Esophagus muscularis mucosa (tissue), 4 donors: ENCODE data around the gene APLP2.

ENCODE experiments used
- EP300 ChIP-seq: sonication (generic); formaldehyde crosslinking; IDR thresholded peaks from one replicate; pipeline ENCODE4 v1.6.1; 2017; ENCODE audit warnings: antibody characterized with exemption
- POLR2A ChIP-seq: fragments of 450-650 bp; IDR thresholded peaks from one replicate; pipeline ENCODE4 v1.6.1; 2017; ENCODE audit warnings: antibody characterized with exemption, moderate library complexity, mild to moderate bottlenecking, low read depth
- POLR2AphosphoS5 ChIP-seq, 2 donors: sonication (generic); formaldehyde crosslinking; IDR thresholded peaks; one replicate each; pipeline ENCODE4 v1.6.1; 2017; ENCODE audit warnings: antibody characterized with exemption in 2 of 2
- TF ChIP-seq, protein P1 (sequence below), 3 experiments: fragments of 200-600 bp in 2 of 3; fragments of 450-650 bp in 1 of 3; sonication (generic) in 2 of 3; IDR thresholded peaks; one replicate each; pipeline ENCODE4 v1.5.1; 2017 to 2019; ENCODE audit warnings: antibody characterized with exemption in 3 of 3, mild to moderate bottlenecking in 2 of 3, moderate library complexity in 1 of 3

DNA sequence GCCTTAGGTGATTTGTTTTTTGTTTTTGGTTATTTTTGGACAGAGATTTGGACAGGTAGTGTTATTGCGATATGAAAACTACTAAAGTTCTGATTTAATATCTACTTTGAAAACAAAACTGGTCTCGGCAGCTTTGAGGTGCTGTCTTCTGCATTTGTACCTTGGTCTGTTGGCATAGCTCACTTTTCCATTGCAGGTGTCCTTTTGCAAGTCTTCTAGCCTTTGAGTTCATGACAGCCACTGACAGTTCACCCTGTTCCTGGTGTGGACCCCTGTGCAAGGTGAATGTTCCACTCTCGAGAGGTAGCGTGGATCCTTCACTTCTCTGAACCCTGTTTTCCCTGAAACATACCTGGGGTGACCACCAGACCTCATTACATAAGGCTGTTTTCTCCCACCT is 45.0 kb downstream of the APLP2 start:
- no peak for TF ChIP-seq EP300
- TF ChIP-seq, protein P1, sequence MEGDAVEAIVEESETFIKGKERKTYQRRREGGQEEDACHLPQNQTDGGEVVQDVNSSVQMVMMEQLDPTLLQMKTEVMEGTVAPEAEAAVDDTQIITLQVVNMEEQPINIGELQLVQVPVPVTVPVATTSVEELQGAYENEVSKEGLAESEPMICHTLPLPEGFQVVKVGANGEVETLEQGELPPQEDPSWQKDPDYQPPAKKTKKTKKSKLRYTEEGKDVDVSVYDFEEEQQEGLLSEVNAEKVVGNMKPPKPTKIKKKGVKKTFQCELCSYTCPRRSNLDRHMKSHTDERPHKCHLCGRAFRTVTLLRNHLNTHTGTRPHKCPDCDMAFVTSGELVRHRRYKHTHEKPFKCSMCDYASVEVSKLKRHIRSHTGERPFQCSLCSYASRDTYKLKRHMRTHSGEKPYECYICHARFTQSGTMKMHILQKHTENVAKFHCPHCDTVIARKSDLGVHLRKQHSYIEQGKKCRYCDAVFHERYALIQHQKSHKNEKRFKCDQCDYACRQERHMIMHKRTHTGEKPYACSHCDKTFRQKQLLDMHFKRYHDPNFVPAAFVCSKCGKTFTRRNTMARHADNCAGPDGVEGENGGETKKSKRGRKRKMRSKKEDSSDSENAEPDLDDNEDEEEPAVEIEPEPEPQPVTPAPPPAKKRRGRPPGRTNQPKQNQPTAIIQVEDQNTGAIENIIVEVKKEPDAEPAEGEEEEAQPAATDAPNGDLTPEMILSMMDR (IDR thresholded peaks at IDR 0.05) = no peak
- no peak for TF ChIP-seq POLR2AphosphoS5 (IDR thresholded peaks at IDR 0.05)
- TF ChIP-seq POLR2A = no peak
